A673 (cell line): ENCODE data around the gene ERVW-1. TPM values are rescaled to one million over a fixed set of nuclear protein-coding genes. Genes with fewer than 3 reads are reported as not detected.

Source experiments
- BruUV-seq: library from RNA; stranded (reverse); fragments of 400-500 nt; replicated peaks from 2 replicates; lab custom pipeline; 2021; lab: Mats Ljungman, UMichigan
- CTCF ChIA-PET: fragments of 300-600 bp; sonication (Branson Sonifier 250); formaldehyde crosslinking; loops from one replicate; lab custom pipeline; 2022; ENCODE audit warnings: antibody characterized with exemption; lab: Charles Lee
- POLR2A ChIA-PET: fragments of 300-600 bp; sonication (Branson Sonifier 250); formaldehyde crosslinking; loops from one replicate; lab custom pipeline; 2022; ENCODE audit warnings: antibody characterized with exemption; ENCODE audit not compliant: low non-redundant PET; lab: Charles Lee
- DNase-seq: peaks from one replicate; pipeline ENCODE4 v3.0.0-alpha.2; 2015; ENCODE audit warnings: low spot score
- H3K27ac ChIP-seq: fragments of 200-600 bp; sonication (generic); 2 replicates; pipeline ENCODE4 v1.5.1; 2016; ENCODE audit warnings: mixed run types, low read depth, mild to moderate bottlenecking, mixed read lengths, antibody characterized with exemption, low read length; ENCODE audit not compliant: poor library complexity, severe bottlenecking
- H3K27me3 ChIP-seq: fragments of 200-600 bp; sonication (generic); replicated peaks from 2 replicates; pipeline ENCODE4 v1.6.1; 2017; ENCODE audit warnings: mixed run types, low read depth, mild to moderate bottlenecking, mixed read lengths, antibody characterized with exemption, low read length; ENCODE audit not compliant: insufficient read depth, poor library complexity
- H3K36me3 ChIP-seq: fragments of 200-600 bp; sonication (generic); 2 replicates; pipeline ENCODE4 v1.6.1; 2016; ENCODE audit warnings: mixed run types, mild to moderate bottlenecking, mixed read lengths, antibody characterized with exemption, low read length; ENCODE audit not compliant: insufficient read depth, poor library complexity, severe bottlenecking
- H3K4me1 ChIP-seq: fragments of 200-600 bp; sonication (generic); 2 replicates; pipeline ENCODE4 v1.6.1; 2017; ENCODE audit warnings: mixed run types, mild to moderate bottlenecking, mixed read lengths, antibody characterized with exemption, low read length; ENCODE audit not compliant: insufficient read depth, poor library complexity, severe bottlenecking
- H3K4me3 ChIP-seq: fragments of 200-600 bp; sonication (generic); 2 replicates; pipeline ENCODE4 v1.5.1; 2016; ENCODE audit warnings: low read depth, mixed run types, mild to moderate bottlenecking, mixed read lengths, low read length; ENCODE audit not compliant: poor library complexity, severe bottlenecking
- H3K9me3 ChIP-seq: fragments of 200-600 bp; sonication (generic); 2 replicates; pipeline ENCODE4 v1.6.1; 2016; ENCODE audit warnings: mixed run types, low read depth, mild to moderate bottlenecking, mixed read lengths, antibody characterized with exemption, low read length; ENCODE audit not compliant: poor library complexity, severe bottlenecking
- CTCF ChIP-seq: fragments of 300-800, 200-600 bp; sonication (generic); conservative IDR thresholded peaks from 2 replicates; pipeline ENCODE4 v1.5.1; 2017; ENCODE audit warnings: low read depth, mild to moderate bottlenecking, antibody characterized with exemption, low read length, moderate library complexity, mixed read lengths
- EZH2 ChIP-seq: fragments of 200-600 bp; sonication (generic); IDR thresholded peaks from 2 replicates; pipeline ENCODE4 v1.6.1; 2017; ENCODE audit warnings: borderline replicate concordance, low read depth, mild to moderate bottlenecking, mixed read lengths, antibody characterized with exemption, low read length; ENCODE audit not compliant: poor library complexity, severe bottlenecking
- intact Hi-C: fragments of 100-400 bp; cut with micrococcal nuclease; formaldehyde crosslinking; loops from one replicate; pipeline ENCODE4 v1.10.0; 2022; ENCODE audit not compliant: unreplicated experiment
- total RNA-seq: library from RNA; stranded (reverse); gene quantifications from 2 replicates; pipeline ENCODE4 v1.2.3, GENCODE V29; 2021

Gene ERVW-1
- total RNA-seq, 1 experiment from 2014 or later, result not detected

GRCh38 chr7:92421676-92422435 lies 55.9 kb downstream of the ERVW-1 start:
- Histone ChIP-seq H3K4me1 (peaks cover 3% of the 10 kb centered on the region), H3K9me3 (no peaks in the 10 kb centered on the region), H3K36me3 (no peaks in the 10 kb centered on the region), H3K4me3 (no peak overlapping the region), H3K27ac (no peak overlapping the region), H3K27me3 (no peaks in the 10 kb centered on the region)
- no peak for DNase-seq
- CTCF ChIA-PET, result no interaction called here
- TF ChIP-seq EZH2 (no peak), CTCF (no peak)
- intact Hi-C loops, result no loop called here
- POLR2A ChIA-PET, result no interaction called here
- no TSS peak for BruUV-seq

Other genes with a start within 250 kb of the ERVW-1 start
- gene KRIT1, start 232.0 kb downstream of the ERVW-1 start, total RNA-seq, result 41.3 and 45.7 TPM in 2 replicates
- gene ANKIB1, start 232.0 kb downstream of the ERVW-1 start, total RNA-seq, result 41.2 and 42.1 TPM in 2 replicates
- gene GATAD1, start 30.5 kb downstream of the ERVW-1 start, total RNA-seq, result 19.4 and 23.3 TPM in 2 replicates
- gene PEX1, start 50.6 kb upstream of the ERVW-1 start, total RNA-seq, result 9.0 and 15.9 TPM in 2 replicates
- 12.1 and 14.4 TPM in 2 replicates for gene RBM48, start 50.8 kb upstream of the ERVW-1 start, total RNA-seq
- gene FAM133B, start 112.4 kb upstream of the ERVW-1 start, total RNA-seq, result 32.7 and 39.7 TPM in 2 replicates